Effector CD8-positive, alpha-beta T cell (primary cell): ENCODE measurements around the gene MACROD1.

ENCODE experiments used
- DNase-seq: peaks from one replicate; lab custom pipeline; 2025; lab: John Stamatoyannopoulos, UW

Gene MACROD1

GRCh38 chr11:64093233-64094039, 72.5 kb downstream of the MACROD1 start:
- no peak for DNase-seq

DNA sequence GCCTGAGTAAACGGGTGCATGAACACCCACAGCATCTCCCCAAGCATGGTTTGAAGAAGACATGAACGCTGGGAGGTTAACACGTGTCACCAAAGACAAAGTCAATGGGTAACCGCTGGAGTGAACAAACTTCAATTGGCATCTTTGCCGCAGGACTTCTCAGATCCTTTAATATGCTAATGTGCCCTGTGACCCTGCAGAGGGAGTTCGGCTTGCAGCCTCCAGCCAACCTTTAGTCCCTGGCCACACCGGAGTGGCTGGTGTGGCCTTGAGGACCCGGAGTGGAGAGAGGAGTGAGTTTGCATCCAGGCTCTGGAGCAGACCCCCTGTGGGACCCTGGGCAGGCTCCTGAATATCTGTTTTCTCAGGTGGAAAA, 73.2 kb downstream of the MACROD1 start:
- no peak for DNase-seq

- no peak for DNase-seq
Measured at GRCh38 chr11:64092111-64092760, 73.7 kb downstream of the MACROD1 start.

DNA sequence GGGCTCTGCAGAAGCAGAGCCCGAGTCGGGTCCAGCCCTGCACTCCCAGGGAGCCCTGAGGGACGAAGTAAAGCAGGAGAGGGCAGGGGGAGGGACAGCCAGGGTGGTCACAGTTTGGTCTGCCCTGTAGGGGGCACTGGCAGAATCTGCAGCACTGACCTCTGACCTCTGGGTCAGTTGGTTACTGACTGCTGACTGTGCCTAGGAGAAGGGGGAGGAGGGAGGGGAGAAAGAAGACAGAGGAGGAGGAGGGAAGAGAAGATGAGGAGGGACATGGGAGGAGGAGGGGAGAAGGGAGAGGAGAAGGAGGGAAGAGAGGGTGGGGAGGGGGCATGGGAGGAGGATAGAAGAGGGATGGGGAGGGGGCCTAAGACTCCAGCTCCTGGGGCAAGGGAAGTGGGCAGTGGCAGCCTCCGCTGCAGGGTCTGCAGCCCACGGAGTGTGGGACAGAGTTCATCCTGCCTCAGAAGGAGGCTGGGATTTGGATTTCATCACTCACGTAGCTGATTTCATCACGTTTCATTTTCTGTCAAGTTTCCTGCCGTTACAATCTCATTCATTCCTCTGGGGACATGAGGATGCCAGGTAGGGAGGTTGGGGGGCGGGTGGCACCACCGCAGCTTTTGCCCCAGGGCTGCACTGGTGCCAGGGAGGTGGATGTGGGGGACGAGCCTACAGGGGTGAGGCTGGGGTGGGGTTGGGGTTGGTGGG, 75.0 kb downstream of the MACROD1 start:
- DNase-seq: no peak

DNA sequence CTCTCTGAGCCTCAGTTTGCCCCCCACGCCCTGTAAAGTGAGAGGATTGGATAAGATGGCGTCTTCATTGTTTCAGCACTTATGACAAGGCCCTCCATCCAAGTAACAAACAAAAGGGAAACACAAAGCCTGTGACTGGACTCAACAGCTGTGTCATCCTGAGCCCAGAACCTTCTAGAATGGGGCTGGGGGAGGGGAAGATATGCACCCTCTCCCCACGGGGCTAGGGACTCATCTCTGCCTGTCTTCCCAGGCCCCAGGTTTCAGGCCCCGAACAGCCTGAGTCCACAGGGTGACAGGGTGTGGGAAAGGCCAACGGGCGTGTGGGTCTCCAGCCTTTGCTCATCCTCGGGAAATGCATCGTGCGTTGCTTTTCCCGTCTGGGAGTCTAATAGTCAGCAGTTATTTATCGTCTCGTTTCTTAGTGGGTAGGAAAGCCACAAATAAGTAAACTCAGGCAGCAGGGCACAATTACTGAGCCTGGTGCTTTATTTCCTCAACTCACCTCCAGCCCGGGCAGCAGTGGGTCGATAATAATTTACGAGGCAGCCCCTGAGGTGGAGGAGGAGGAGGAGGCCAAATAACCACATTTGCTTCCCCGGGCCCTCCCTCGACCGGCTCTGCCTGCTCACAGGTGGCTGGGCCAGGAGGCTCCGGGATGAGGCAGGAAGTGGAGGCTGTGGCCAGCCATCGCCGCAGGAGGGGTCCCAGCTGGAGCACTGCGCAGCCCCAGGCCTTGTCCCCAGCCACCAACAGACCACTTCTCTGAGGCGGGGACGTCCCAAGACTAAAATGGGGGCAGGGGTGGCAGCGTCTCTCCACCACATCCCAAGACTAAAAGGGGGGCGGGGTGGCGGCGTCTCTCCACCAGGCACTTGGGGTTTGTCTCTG, 75.8 kb downstream of the MACROD1 start:
- DNase-seq: no peak

- no peak for DNase-seq
Measured at GRCh38 chr11:64089493-64089892, 76.4 kb downstream of the MACROD1 start.

GRCh38 chr11:64089027-64089360, 76.9 kb downstream of the MACROD1 start:
- no peak for DNase-seq

- no peak for DNase-seq
Measured at GRCh38 chr11:64088162-64089026, 77.5 kb downstream of the MACROD1 start.

DNA sequence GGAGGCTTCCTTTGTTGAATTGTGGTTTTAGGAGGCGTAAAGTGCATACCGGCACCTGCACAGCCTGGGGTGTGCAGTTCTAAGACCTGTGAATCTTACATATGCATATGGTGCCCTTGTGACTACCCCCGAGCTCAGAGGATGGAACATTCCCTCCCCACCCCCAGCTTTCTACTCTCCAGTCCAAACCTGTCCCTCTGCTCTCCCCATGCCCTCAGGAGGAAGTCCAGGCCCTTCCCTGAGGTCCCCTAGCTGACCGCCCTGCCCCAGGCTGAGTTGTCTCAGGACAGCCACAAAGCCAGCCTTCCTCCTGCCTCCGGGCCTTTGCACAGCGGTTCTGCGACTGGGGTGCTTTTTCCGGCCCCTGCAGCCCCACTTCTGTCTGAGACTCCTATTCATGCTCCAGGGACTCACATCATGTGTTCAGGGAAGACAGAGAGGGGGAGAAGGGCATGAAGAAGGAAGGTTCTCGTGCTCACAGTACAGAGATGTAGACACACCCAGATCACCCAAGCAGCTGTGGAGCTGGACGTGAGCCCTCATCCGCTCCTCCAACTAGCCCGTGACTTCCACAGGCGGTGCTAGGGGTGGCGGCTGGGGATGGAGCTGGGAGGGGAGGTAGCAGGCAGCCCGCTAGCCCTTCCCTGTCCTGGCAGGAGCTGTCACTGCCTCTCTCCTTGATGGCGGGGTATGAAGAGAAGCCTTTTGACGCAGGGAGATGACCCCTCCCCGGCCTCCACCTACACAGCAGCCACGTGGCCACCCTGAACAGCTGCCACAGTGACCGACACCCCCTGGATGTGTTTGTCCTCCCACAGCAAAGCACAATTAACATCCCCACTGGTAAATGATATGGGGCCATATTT, 79.4 kb downstream of the MACROD1 start:
- DNase-seq: no peak

DNA sequence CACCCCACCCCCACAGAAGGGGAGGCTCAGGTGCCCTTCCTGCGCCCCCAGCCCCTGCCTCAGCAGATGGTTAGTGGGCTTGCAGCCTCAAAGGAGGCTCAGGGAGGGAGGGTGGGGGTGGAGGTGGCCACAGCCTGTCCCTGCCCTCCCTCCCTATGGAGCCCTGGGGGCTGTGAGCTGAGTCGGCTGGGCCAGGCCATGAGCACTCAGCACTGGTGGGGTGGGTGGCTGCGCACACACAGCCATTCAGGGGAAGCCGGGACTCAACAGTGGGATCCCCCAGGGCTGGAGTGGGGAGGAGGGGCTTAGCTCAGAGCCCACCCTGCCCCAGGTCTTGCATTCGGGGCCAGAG, 80.0 kb downstream of the MACROD1 start:
- DNase-seq: no peak

DNA sequence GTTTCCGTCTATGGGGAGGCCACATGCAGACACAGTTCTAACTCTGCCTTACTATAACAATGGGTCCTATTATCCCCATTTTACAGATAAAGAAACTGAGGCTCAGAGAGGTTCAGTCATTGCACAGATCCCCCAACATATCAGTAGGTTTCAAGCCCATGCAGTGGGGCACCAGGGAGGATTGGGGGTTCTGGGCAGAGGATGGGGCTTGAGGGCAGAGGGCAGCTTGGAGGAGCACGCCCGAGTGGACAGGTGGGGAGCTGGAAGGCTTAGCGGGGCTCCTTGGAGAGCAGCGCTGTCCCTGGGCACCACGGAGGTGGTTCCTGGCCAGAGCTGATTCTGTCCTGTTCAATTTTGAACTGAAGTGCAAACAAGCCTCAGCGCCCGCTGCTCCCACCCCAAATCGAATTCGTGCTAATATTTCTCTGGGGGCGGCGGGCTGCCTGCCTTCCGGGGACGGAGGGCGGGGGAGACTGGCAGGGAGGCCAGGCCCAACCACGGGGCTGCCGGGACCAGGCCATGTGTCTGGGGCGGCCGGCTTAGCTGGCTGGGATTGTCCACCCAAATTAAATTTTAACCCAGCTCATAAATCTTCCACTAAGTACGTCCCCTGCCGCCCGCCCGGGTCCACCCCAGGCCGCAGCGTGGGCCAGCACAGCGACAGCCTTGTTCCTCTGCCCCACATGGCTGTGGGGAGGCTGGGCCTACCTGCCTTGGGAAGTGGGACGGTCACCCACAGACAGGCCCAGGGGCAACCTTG, 80.8 kb downstream of the MACROD1 start:
- no peak for DNase-seq

DNA sequence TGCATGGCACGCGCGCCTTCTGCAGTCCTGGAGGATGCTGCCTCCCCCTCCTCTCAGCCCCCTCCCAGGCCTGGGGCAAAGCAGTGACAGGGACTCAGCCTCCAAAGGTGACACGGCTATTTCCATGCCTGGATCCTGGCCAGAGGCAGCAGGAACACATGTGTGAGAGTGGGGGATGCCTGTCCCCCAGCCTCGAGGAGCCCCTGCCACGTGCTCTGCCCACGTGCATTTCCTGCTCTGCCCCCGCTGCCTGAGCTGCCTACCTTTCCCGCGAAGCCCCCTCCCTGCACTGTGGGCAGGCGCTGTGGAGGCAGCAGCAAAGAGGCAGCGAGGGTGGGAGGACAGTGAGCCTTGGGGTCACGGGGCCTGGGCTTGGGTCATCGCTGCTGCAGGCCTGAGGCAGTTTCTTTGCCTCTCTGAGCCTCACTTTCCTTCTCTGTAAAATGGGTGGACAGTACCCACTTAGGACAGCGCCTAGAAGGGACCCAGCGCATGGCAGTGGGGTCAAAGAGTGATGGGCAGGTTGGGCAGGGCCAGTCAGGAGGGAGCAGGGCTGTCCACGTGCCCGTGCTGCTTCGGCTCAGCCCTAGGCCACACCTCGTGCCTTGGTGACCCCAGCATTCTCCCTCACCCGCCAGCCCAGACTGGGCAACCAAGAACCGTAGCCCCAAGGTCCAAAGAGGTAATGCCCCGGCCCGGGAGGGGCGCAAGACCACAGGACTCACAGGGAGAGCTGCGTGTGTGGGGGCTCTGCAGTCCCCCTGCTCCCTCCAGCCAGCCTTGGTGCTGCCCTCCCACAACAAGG, 81.6 kb downstream of the MACROD1 start:
- DNase-seq: no peak

DNA sequence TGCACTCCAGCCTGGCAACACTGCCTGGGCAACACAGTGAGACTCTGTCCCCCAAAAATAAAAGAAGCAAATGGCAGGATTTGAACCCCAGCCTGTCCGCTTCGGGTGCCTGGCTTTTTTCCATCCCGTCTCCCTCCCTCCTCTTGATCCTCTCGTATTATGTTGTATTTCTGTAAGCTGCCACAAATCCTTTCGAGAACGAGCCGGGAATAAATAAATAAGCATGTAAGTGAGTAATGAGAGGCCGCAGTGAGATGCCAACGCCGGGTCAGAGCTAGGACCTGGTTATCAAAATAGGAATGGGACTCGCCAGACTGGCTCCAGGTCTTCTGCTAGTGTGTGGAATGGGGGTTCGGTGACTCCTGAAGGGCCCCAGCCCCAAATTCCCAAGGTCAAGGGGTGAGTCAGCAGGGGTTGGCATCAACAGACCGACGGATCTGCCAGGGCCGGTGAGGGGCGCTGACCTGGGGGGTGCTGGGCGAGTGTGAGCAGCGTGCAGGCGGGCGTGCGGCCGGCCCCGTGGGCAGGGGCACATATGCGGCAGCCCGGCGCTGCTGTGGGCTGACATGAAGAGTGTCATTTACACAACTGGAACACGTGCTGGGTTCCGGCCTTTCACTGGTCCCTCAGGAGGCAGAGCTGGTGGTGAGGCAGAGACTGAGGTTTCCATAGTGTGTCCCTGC, 82.4 kb downstream of the MACROD1 start:
- DNase-seq: no peak

- DNase-seq: no peak
Measured at GRCh38 chr11:64081745-64082442, 84.0 kb downstream of the MACROD1 start.

- no peak for DNase-seq
Measured at GRCh38 chr11:64080390-64080789, 85.5 kb downstream of the MACROD1 start.

DNA sequence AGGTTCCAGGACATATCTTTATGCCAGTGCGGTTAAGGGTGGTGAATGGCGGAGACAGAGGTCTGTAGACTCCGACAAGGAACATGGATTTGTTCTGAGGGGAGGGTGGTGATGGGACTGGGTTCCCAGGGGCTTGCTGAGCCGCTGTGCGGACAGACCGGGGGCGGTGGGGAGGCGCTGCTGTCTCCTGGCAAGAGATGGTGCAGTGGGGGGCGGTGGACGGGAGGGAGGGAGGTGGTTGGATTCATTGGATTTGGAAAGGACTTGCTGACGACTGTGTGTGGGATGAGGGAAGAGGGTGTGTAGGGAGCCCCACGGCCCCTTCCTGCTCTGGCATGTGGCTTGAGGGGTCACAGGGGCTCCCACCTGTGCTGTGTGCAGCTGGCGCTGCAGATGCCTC, 87.0 kb downstream of the MACROD1 start:
- DNase-seq: no peak

DNA sequence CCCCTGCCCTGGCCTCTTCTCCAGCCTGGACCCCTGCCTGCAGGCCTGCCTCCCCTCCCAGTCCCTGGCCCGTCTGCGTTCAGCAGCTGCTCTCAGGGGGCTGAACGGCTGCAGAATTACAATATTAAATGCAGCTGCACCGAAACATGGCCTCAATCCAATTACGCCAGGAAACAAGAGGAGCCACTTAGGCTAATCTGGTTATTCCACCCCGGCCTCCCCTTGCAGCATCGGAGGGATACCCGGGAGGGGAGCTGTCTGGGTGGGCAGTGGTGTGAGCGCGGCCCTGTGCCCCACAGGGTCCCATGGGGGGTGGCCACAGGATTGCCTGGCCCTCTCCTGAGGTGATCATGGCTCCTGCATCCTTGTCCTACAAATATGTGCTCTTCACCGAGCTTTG, 87.6 kb downstream of the MACROD1 start:
- DNase-seq: no peak
